ENCODE results near the gene UNG. TPM values are rescaled to one million over a fixed set of nuclear protein-coding genes. Genes with fewer than 3 reads are reported as not detected.

The UNG gene
- total and polyA plus RNA-seq, 2 experiments from 2014 or later, result 27.3 to 32.7 TPM

- peak overlapping the region; percentile 26; the same call in 1 of the 2 replicates for H2AFZ ChIP-seq
- H3K79me2 ChIP-seq (ENCODE audit: insufficient read depth), result peaks cover 24% of the 10 kb centered on the region
- H3K27ac ChIP-seq, result peak overlapping the region; percentile 85
- no peak for TF ChIP-seq EZH2phosphoT487 (IDR thresholded peaks at IDR 0.05; ENCODE audit: insufficient read depth, low read depth)
- H3K9me2 ChIP-seq (ENCODE audit: insufficient read depth), result no peaks in the 10 kb centered on the region
- peaks cover 25% of the 10 kb centered on the region for H3K4me1 ChIP-seq (ENCODE audit: insufficient read depth)
- H3K36me3 ChIP-seq (ENCODE audit: low read depth), result peaks cover 18% of the 10 kb centered on the region
- no peaks in the 10 kb centered on the region for H3K9me3 ChIP-seq (ENCODE audit: low read depth)
- no peaks in the 10 kb centered on the region for H3K27me3 ChIP-seq (replicated peaks; ENCODE audit: insufficient read depth)
- in situ Hi-C loops (cut with MboI), result no loop called here
- peak overlapping the region; percentile 72 for H3K4me2 ChIP-seq (ENCODE audit: unreplicated experiment)
- peaks cover 24% of the 10 kb centered on the region for H3F3A ChIP-seq (ENCODE audit: insufficient read depth)
- DNase-seq, result no peak
- H3K9ac ChIP-seq, result peak overlapping the region; percentile 61
- WGBS, 2 experiments (ENCODE audit: low coverage in 1 of 2, low lambda C conversion rate in 2 of 2, missing lambda C conversion rate in 2 of 2), result 8 to 9% methylated on average over 3 of the region's 3 CpGs
- H4K20me1 ChIP-seq (ENCODE audit: insufficient read depth), result no peaks in the 10 kb centered on the region
- 0 out of 2 replicates have a peak overlapping the region, but pooled peaks have one; percentile 40 for H3K4me3 ChIP-seq
Measured at GRCh38 chr12:109102491-109102890, 5.1 kb downstream of the UNG start.

GRCh38 chr12:109105176-109105575, 7.8 kb downstream of the UNG start:
- WGBS, 2 experiments (ENCODE audit: low coverage in 1 of 2, low lambda C conversion rate in 2 of 2, missing lambda C conversion rate in 2 of 2), result 82 to 85% methylated on average over 5 of the region's 5 CpGs
- H3K36me3 ChIP-seq (ENCODE audit: low read depth), result peaks cover 30% of the 10 kb centered on the region
- in situ Hi-C loops (cut with MboI), result no loop called here

GRCh38 chr12:109109746-109110350, 12.5 kb downstream of the UNG start:
- Histone ChIP-seq H3K9me2 (ENCODE audit: insufficient read depth) (no peaks in the 10 kb centered on the region), H3F3A (ENCODE audit: insufficient read depth) (peaks cover 22% of the 10 kb centered on the region), H3K9ac (no peak overlapping the region), H2AFZ (no peak overlapping the region), H3K4me3 (no peak overlapping the region), H3K36me3 (ENCODE audit: low read depth) (peaks cover 18% of the 10 kb centered on the region; the same call in 1 of the 2 replicates), H3K4me1 (ENCODE audit: insufficient read depth) (peaks cover 9% of the 10 kb centered on the region), H3K9me3 (ENCODE audit: low read depth) (no peaks in the 10 kb centered on the region), H3K4me2 (ENCODE audit: unreplicated experiment) (no peak overlapping the region), H3K27me3 (replicated peaks; ENCODE audit: insufficient read depth) (no peaks in the 10 kb centered on the region), H3K79me2 (ENCODE audit: insufficient read depth) (no peaks in the 10 kb centered on the region), H3K27ac (peak overlapping the region; percentile 92; the same call in 1 of the 2 replicates), H4K20me1 (ENCODE audit: insufficient read depth) (no peaks in the 10 kb centered on the region)
- 96 to 97% methylated on average over 6 of the region's 6 CpGs for WGBS, 2 experiments (ENCODE audit: low coverage in 1 of 2, low lambda C conversion rate in 2 of 2, missing lambda C conversion rate in 2 of 2)
- DNase-seq, result no peak
- TF ChIP-seq EZH2phosphoT487 (IDR thresholded peaks at IDR 0.05; ENCODE audit: insufficient read depth, low read depth) (no peak), EZH2 (IDR thresholded peaks at IDR 0.05; ENCODE audit: insufficient read depth, poor library complexity, severe bottlenecking) (no peak)
- in situ Hi-C loops (cut with MboI), result loop anchor here (10.0 kb wide), 1 partner anchor 275 kb away; no protein-coding TSS in a partner anchor

More at GRCh38 chr12:109105176-109105575, 7.8 kb downstream of the UNG start:
- Histone ChIP-seq H3K79me2 (ENCODE audit: insufficient read depth) (peaks cover 6% of the 10 kb centered on the region), H3K9me3 (ENCODE audit: low read depth) (no peaks in the 10 kb centered on the region), H3K27ac (no peak overlapping the region), H3K27me3 (replicated peaks; ENCODE audit: insufficient read depth) (no peaks in the 10 kb centered on the region), H3K9me2 (ENCODE audit: insufficient read depth) (no peaks in the 10 kb centered on the region), H3K4me1 (ENCODE audit: insufficient read depth) (peaks cover 17% of the 10 kb centered on the region), H4K20me1 (ENCODE audit: insufficient read depth) (no peaks in the 10 kb centered on the region), H3K9ac (no peak overlapping the region), H3K4me2 (ENCODE audit: unreplicated experiment) (no peak overlapping the region), H2AFZ (no peak overlapping the region), H3F3A (ENCODE audit: insufficient read depth) (peaks cover 34% of the 10 kb centered on the region), H3K4me3 (no peak overlapping the region)
- TF ChIP-seq EZH2 (IDR thresholded peaks at IDR 0.05; ENCODE audit: insufficient read depth, poor library complexity, severe bottlenecking) (no peak), EZH2phosphoT487 (IDR thresholded peaks at IDR 0.05; ENCODE audit: insufficient read depth, low read depth) (no peak)
- DNase-seq, result no peak

DNA sequence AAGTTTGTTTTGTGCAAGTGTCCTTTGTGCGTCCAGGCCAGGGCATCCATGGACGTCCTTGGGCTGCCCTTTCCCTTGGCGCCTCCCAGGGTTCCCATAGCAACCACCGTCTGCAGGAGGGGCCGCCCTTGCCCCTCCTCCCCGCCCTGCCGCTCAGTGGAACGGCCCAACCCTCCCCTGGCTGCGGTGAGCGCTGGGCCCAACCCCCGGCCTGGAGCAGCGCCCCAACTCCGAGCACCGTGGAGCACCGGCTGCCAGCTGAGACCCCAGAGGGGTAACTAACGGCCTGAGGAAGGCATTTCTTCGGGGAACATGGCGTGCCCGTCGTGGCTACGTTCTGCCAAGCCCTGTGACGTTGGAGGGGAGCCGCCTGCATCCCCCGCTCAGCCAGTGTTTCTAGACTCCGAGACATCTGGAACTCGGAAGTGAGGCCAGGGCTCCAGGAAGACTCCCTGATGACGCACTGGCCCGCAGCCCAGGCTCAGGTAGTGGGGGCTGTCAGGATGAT, 13.6 kb downstream of the UNG start:
- peak overlapping the region; percentile 87 for H3K4me2 ChIP-seq (ENCODE audit: unreplicated experiment)
- peaks cover 22% of the 10 kb centered on the region for H3F3A ChIP-seq (ENCODE audit: insufficient read depth)
- H3K79me2 ChIP-seq (ENCODE audit: insufficient read depth), result no peaks in the 10 kb centered on the region
- peak overlapping the region; percentile 81 for H3K4me3 ChIP-seq
- no peaks in the 10 kb centered on the region for H3K9me2 ChIP-seq (ENCODE audit: insufficient read depth)
- in situ Hi-C loops (cut with MboI), result loop anchor here (10.0 kb wide), 1 partner anchor 274 kb away; no protein-coding TSS in a partner anchor
- H4K20me1 ChIP-seq (ENCODE audit: insufficient read depth), result no peaks in the 10 kb centered on the region
- H3K9ac ChIP-seq, result peak overlapping the region; percentile 87
- no peaks in the 10 kb centered on the region for H3K27me3 ChIP-seq (replicated peaks; ENCODE audit: insufficient read depth)
- H2AFZ ChIP-seq, result peak overlapping the region; percentile 89
- no peak for TF ChIP-seq EZH2phosphoT487 (IDR thresholded peaks at IDR 0.05; ENCODE audit: insufficient read depth, low read depth)
- no peak for TF ChIP-seq EZH2 (IDR thresholded peaks at IDR 0.05; ENCODE audit: insufficient read depth, poor library complexity, severe bottlenecking)
- peaks cover 9% of the 10 kb centered on the region for H3K4me1 ChIP-seq (ENCODE audit: insufficient read depth)
- peak overlapping the region; percentile 92 for H3K27ac ChIP-seq
- H3K9me3 ChIP-seq (ENCODE audit: low read depth), result no peaks in the 10 kb centered on the region
- 1 to 4% methylated on average over 22 to 26 of the region's 28 CpGs for WGBS, 2 experiments (ENCODE audit: low coverage in 1 of 2, low lambda C conversion rate in 2 of 2, missing lambda C conversion rate in 2 of 2)
- peaks cover 16% of the 10 kb centered on the region; the same call in 1 of the 2 replicates for H3K36me3 ChIP-seq (ENCODE audit: low read depth)
- DNase-seq, result peak; percentile 93

All from GM23248 (cell line).